K562 (cell line): ENCODE results near the gene NHLH1. TPM values are rescaled to one million over a fixed set of nuclear protein-coding genes. Genes with fewer than 3 reads are reported as not detected.

Source experiments
- ATAC-seq: fragments of 200-7000 bp; cut with Tn5 transposase; 3 replicates; pipeline ENCODE4 v1.9.1; 2020; ENCODE audit warnings: moderate library complexity
- BruUV-seq: library from RNA; stranded (reverse); fragments of 400-500 nt; replicated peaks from 2 replicates; lab custom pipeline; 2021; lab: Mats Ljungman, UMichigan
- CTCF ChIA-PET: fragments of 300-600 bp; formaldehyde crosslinking; extraction: SDS; loops from one replicate; lab custom pipeline; 2021; ENCODE audit warnings: low intra/inter-chr PET ratio; lab: Yijun Ruan, JAX
- POLR2A ChIA-PET: fragments of 300-600, 350-650 bp; sonication (Branson Sonifier 250); formaldehyde crosslinking; extraction: SDS; loops from one replicate; lab custom pipeline; 2021; ENCODE audit warnings: antibody characterized with exemption, inconsistent platforms; lab: Yijun Ruan, JAX
- DNase-seq, 4 experiments: peaks; one replicate each; pipeline versions ENCODE4 v3.0.0 to v3.0.0-alpha.2; 2011 to 2018; ENCODE audit warnings: low spot score in 3 of 4, mixed read lengths in 3 of 4; ENCODE audit errors: extremely low read depth in 1 of 4
- FAIRE-seq: peaks from 2 replicates; lab custom pipeline; 2011; peaks lifted over from hg19 to GRCh38; lab: Jason Lieb, UNC
- H2AFZ ChIP-seq: 2 replicates; pipeline ENCODE4 v1.6.0; 2011; ENCODE audit warnings: low read depth, low read length, control low read depth, inconsistent platforms
- H3K27ac ChIP-seq: fragments of 200-600 bp; 3 replicates; pipeline ENCODE4 v1.8.0; 2011; ENCODE audit warnings: low read depth, mild to moderate bottlenecking, control low read depth, inconsistent platforms, low read length, moderate library complexity, mixed read lengths; ENCODE audit errors: extremely low read depth
- H3K27me3 ChIP-seq, 2 experiments: fragments of 300-600 bp in 1 of 2; 2 replicates in 1 of 2; 3 replicates in 1 of 2; pipeline versions ENCODE4 v1.6.0 to v1.8.0; 2011; ENCODE audit warnings: inconsistent platforms in 2 of 2, low read length in 2 of 2, mild to moderate bottlenecking in 1 of 2, mixed read lengths in 1 of 2, moderate library complexity in 1 of 2; ENCODE audit not compliant: control insufficient read depth in 2 of 2, insufficient read depth in 2 of 2
- H3K36me3 ChIP-seq: fragments of 300-600 bp; 3 replicates; pipeline ENCODE4 v1.8.0; 2011; ENCODE audit warnings: mild to moderate bottlenecking, low read length, inconsistent platforms; ENCODE audit not compliant: control insufficient read depth, insufficient read depth
- H3K4me1 ChIP-seq, 2 experiments: fragments of 200-600 bp in 1 of 2; replicated peaks in 1 of 2; 2 replicates in 1 of 2; 3 replicates in 1 of 2; pipeline versions ENCODE4 v1.5.1 to v1.8.0; 2011; ENCODE audit warnings: inconsistent platforms in 2 of 2, low read length in 2 of 2, mild to moderate bottlenecking in 1 of 2, mixed read lengths in 1 of 2, moderate library complexity in 1 of 2; ENCODE audit not compliant: control insufficient read depth in 2 of 2, insufficient read depth in 2 of 2
- H3K4me2 ChIP-seq: 2 replicates; pipeline ENCODE4 v1.6.1; 2011; ENCODE audit warnings: low read length, control low read depth, inconsistent platforms, mixed read lengths; ENCODE audit not compliant: insufficient read depth
- H3K4me3 ChIP-seq: fragments of 200-600 bp; sonication (generic), shearing (Covaris generic); 2 replicates; pipeline ENCODE4 v1.5.1; 2016; ENCODE audit warnings: control low read depth, inconsistent platforms
- H3K79me2 ChIP-seq: fragments of 200-600 bp; 3 replicates; pipeline ENCODE4 v1.8.0; 2011; ENCODE audit warnings: low read length, inconsistent platforms; ENCODE audit not compliant: control insufficient read depth, insufficient read depth
- H3K9ac ChIP-seq, 2 experiments: 2 replicates each; pipeline versions ENCODE4 v1.6.0 to v1.6.1; 2011; ENCODE audit warnings: low read depth in 2 of 2, low read length in 2 of 2, control low read depth in 1 of 2, inconsistent platforms in 1 of 2, mild to moderate bottlenecking in 1 of 2, mixed read lengths in 1 of 2; ENCODE audit not compliant: insufficient read depth in 1 of 2
- H3K9me1 ChIP-seq: one replicate; pipeline ENCODE4 v1.6.0; 2011; ENCODE audit warnings: inconsistent platforms, mild to moderate bottlenecking, low read length, moderate library complexity; ENCODE audit not compliant: control insufficient read depth, insufficient read depth
- H3K9me3 ChIP-seq: replicated peaks from 2 replicates; pipeline ENCODE4 v1.5.1; 2011; ENCODE audit warnings: low read depth, low read length, inconsistent platforms; ENCODE audit not compliant: control insufficient read depth, insufficient read depth
- H4K20me1 ChIP-seq: replicated peaks from 2 replicates; pipeline ENCODE4 v1.6.1; 2011; ENCODE audit warnings: low read length, inconsistent platforms, mixed read lengths; ENCODE audit not compliant: control insufficient read depth, insufficient read depth
- ASH1L ChIP-seq: fragments of 450-650 bp; IDR thresholded peaks from 2 replicates; pipeline ENCODE4 v1.6.1; 2018; ENCODE audit warnings: borderline replicate concordance, mild to moderate bottlenecking, low read depth; ENCODE audit not compliant: partially characterized antibody
- ELF1 ChIP-seq: fragments of 200-800 bp; sonication (Bioruptor generic); IDR thresholded peaks from 2 replicates; pipeline ENCODE4 v1.6.1; 2016; ENCODE audit warnings: missing genetic modification characterization, missing compliant biosample characterization
- ETV1 ChIP-seq: fragments of 450-650 bp; conservative IDR thresholded peaks from 2 replicates; pipeline ENCODE4 v1.6.1; 2016; ENCODE audit warnings: missing genetic modification characterization, control low read depth, low read depth, missing compliant biosample characterization
- LCOR ChIP-seq: sonication (generic); formaldehyde crosslinking; IDR thresholded peaks from 2 replicates; pipeline ENCODE4 v1.8.0; 2022; ENCODE audit warnings: mild to moderate bottlenecking, missing genetic modification reagents
- POLR2A ChIP-seq: fragments of 450-650 bp; conservative IDR thresholded peaks from 2 replicates; pipeline ENCODE4 v1.6.1; 2016
- TOE1 ChIP-seq, 2 experiments: fragments of 450-650 bp in 1 of 2; sonication (generic) in 1 of 2; formaldehyde crosslinking in 1 of 2; IDR thresholded peaks; 2 replicates each; pipeline versions ENCODE4 v1.7.1 to v1.8.0; 2016 to 2022; ENCODE audit warnings: borderline replicate concordance in 2 of 2, mild to moderate bottlenecking in 2 of 2, antibody characterized with exemption in 1 of 2, inconsistent platforms in 1 of 2, low read depth in 1 of 2, missing genetic modification reagents in 1 of 2, moderate library complexity in 1 of 2
- WGBS: fragments of 100-300 bp; shearing (Covaris generic); methylation state at CpG from one replicate; pipeline ENCODE4 v1.1.6; 2016; ENCODE audit warnings: low coverage, mixed read lengths; ENCODE audit not compliant: insufficient coverage; ENCODE audit errors: missing lambda C conversion rate; 5-methylcytosine and 5-hydroxymethylcytosine counted together
- in situ Hi-C: fragments of 300-500 bp; cut with MboI; formaldehyde crosslinking; loops from 4 replicates; pipeline ENCODE4 v1.15.0; 2018; ENCODE audit warnings: inconsistent platforms, mixed read lengths
- intact Hi-C: fragments of 100-400 bp; cut with micrococcal nuclease; formaldehyde crosslinking; loops from 2 replicates; pipeline ENCODE4 v1.14.2; 2022
- polyA plus RNA-seq, 8 experiments: library from polyadenylated mRNA; depleted of rRNA in 4 of 8; stranded (reverse) in 5 of 8; unstranded in 3 of 8; fragments of >200 nt; fragmentation: Nextera tagmentation in 2 of 8; fragmentation: Illumina TruSeq in 1 of 8; extraction: Ambion mirVana in 2 of 8; extraction: Trizol in 1 of 8; gene quantifications; 2 replicates each; pipeline versions ENCODE4 v1.2.1 to v1.2.3, GENCODE V29; 2011 to 2014; ENCODE audit warnings: inconsistent platforms in 1 of 8, missing spikeins in 1 of 8
- total RNA-seq, 7 experiments: library from RNA; depleted of rRNA in 6 of 7; stranded (reverse); fragments of >200 nt in 6 of 7; fragmentation: Illumina TruSeq in 2 of 7; extraction: Trizol in 2 of 7; gene quantifications; 2 replicates each; pipeline versions ENCODE4 v1.2.1 to v1.2.3, GENCODE V29; 2011 to 2021; ENCODE audit warnings: low replicate concordance in 1 of 7
- TF ChIP-seq, protein P1 (sequence below): fragments of 450-650 bp; IDR thresholded peaks from 2 replicates; pipeline ENCODE4 v1.6.1; 2018; ENCODE audit not compliant: partially characterized antibody
- TF ChIP-seq, protein P2 (sequence below), 2 experiments: IDR thresholded peaks in 1 of 2; conservative IDR thresholded peaks in 1 of 2; 2 replicates each; pipeline ENCODE4 v1.6.1; 2016; ENCODE audit warnings: low read depth in 2 of 2, mild to moderate bottlenecking in 1 of 2, missing compliant biosample characterization in 1 of 2, missing genetic modification characterization in 1 of 2, moderate library complexity in 1 of 2
- TF ChIP-seq, protein P3 (sequence below): fragments of 450-650 bp; IDR thresholded peaks from 2 replicates; pipeline ENCODE4 v1.6.1; 2016; ENCODE audit warnings: mild to moderate bottlenecking

NHLH1 gene
- total and polyA plus RNA-seq, 9 of the 15 experiments (the other 6 are each of a cell fraction or from before 2014, with no cell fraction given): 0.09 to 1.3 (median 0.35) TPM; not detected in 1

DNA sequence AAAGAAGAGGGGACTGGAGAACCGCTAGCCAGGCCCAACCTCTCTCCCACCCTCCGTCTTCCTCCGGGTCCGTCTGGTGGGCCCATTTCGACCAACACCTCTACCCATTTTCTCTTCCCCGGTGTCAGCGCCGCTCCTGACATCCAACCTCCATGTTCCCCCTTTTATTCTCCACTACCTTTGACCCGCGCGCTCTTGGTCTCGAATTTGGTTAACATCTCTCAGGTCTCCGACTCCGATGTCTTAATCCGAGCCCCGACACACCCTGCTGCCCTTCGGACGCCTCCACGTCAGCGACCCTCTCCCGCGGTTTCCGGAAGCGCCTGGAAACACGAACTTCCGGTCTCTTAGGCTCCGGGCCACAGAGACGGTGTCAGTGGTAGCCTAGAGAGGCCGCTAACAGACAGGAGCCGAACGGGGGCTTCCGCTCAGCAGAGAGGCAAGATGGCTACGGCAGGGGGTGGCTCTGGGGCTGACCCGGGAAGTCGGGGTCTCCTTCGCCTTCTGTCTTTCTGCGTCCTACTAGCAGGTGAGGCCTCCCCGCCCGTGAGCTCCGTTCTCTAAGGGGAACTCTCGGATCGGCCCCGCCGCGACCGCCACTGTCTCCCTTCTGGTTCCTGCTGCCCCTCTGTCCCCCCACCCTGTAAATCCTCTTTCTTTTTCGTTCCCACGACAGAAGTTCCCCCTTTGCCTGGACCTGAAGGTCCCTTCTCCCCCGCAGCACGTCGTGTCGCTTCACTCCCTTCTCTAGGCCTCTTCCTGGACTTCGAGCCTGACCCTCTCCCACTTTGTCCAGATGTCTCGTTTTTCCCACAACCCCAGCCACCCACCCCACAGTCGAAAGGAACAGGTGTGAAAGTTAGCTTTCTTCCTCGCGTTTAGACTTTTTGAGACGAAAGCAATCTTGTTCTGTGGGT is 23.7 kb upstream of the NHLH1 start, which contains the start of the genes COPA and NCSTN:
Gene COPA, minus strand, starts transcription at position 298 of the 917 bp plus-strand sequence. Its CDS starts 80 bp downstream, at position 218.
Gene NCSTN, plus strand, starts transcription at position 431 of the 917 bp plus-strand sequence. Its CDS starts 14 bp downstream, at position 445.
- ChIA-PET CTCF (no interaction called here), POLR2A (interaction anchor here (0.7 to 2.9 kb wide), 7 partner anchors 8 to 231 kb away, joined by 3 to 21 read pairs (median 4); no protein-coding TSS in a partner anchor)
- in situ Hi-C loops: no loop called here
- H3K27me3 ChIP-seq: no peaks in the 10 kb centered on the region
- peak within 1 kb of the TSS; percentile 99 to 100 for H3K9ac ChIP-seq
- DNase-seq (peak; percentile 89 to 97 (median 91)), ATAC-seq (peak; percentile 97), FAIRE-seq (peak; percentile 92)
- peak within 1 kb of the TSS; percentile 96 for H3K27ac ChIP-seq
- peak within 1 kb of the TSS; percentile 96 for H2AFZ ChIP-seq
- H3K9me1 ChIP-seq: no peaks in the 10 kb centered on the region
- H3K9me3 ChIP-seq: no peaks in the 10 kb centered on the region
- H3K36me3 ChIP-seq: peaks cover 67% of the 10 kb centered on the region
- H3K4me2 ChIP-seq: peak within 1 kb of the TSS; percentile 98
- whole genome bisulfite sequencing: 1% methylated on average over 52 of the region's 58 CpGs
- BruUV-seq: no TSS peak
- H4K20me1 ChIP-seq: no peaks in the 10 kb centered on the region
- H3K4me1 ChIP-seq: peaks cover 0 to 14% of the 10 kb centered on the region in 2 experiments; a peak in 2 of 5 replicates
- peaks cover 71% of the 10 kb centered on the region for H3K79me2 ChIP-seq
- H3K4me3 ChIP-seq: peak within 1 kb of the TSS; percentile 74
- intact Hi-C loops: no loop called here
- TF ChIP-seq, protein P1, sequence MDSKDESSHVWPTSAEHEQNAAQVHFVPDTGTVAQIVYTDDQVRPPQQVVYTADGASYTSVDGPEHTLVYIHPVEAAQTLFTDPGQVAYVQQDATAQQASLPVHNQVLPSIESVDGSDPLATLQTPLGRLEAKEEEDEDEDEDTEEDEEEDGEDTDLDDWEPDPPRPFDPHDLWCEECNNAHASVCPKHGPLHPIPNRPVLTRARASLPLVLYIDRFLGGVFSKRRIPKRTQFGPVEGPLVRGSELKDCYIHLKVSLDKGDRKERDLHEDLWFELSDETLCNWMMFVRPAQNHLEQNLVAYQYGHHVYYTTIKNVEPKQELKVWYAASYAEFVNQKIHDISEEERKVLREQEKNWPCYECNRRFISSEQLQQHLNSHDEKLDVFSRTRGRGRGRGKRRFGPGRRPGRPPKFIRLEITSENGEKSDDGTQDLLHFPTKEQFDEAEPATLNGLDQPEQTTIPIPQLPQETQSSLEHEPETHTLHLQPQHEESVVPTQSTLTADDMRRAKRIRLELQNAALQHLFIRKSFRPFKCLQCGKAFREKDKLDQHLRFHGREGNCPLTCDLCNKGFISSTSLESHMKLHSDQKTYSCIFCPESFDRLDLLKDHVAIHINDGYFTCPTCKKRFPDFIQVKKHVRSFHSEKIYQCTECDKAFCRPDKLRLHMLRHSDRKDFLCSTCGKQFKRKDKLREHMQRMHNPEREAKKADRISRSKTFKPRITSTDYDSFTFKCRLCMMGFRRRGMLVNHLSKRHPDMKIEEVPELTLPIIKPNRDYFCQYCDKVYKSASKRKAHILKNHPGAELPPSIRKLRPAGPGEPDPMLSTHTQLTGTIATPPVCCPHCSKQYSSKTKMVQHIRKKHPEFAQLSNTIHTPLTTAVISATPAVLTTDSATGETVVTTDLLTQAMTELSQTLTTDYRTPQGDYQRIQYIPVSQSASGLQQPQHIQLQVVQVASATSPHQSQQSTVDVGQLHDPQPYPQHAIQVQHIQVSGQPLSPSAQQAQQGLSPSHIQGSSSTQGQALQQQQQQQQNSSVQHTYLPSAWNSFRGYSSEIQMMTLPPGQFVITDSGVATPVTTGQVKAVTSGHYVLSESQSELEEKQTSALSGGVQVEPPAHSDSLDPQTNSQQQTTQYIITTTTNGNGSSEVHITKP: peak; percentile 80
- TF ChIP-seq ASH1L (peak; percentile 44), LCOR (CRISPR knock-in tag) (peak; percentile 47), ETV1 (tag) (peak; percentile 84), POLR2A (peak; percentile 95), ELF1 (tag) (peak; percentile 96), TOE1 (IDR thresholded peaks at IDR 0.05; ENCODE audit: borderline replicate concordance) (peak; percentile 78), TOE1 (CRISPR knock-in tag; IDR thresholded peaks at IDR 0.05; ENCODE audit: borderline replicate concordance, low read depth) (no peak)
- TF ChIP-seq, protein P2, sequence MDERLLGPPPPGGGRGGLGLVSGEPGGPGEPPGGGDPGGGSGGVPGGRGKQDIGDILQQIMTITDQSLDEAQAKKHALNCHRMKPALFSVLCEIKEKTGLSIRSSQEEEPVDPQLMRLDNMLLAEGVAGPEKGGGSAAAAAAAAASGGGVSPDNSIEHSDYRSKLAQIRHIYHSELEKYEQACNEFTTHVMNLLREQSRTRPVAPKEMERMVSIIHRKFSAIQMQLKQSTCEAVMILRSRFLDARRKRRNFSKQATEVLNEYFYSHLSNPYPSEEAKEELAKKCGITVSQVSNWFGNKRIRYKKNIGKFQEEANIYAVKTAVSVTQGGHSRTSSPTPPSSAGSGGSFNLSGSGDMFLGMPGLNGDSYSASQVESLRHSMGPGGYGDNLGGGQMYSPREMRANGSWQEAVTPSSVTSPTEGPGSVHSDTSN (CRISPR knock-in tag; IDR thresholded peaks at IDR 0.05; ENCODE audit: low read depth): no peak
- TF ChIP-seq, protein P2 (tag; conservative IDR thresholded peaks at IDR 0.05; ENCODE audit: low read depth): 0 out of 2 replicates have a peak, but pooled peaks have one; percentile 20
- TF ChIP-seq, protein P3, sequence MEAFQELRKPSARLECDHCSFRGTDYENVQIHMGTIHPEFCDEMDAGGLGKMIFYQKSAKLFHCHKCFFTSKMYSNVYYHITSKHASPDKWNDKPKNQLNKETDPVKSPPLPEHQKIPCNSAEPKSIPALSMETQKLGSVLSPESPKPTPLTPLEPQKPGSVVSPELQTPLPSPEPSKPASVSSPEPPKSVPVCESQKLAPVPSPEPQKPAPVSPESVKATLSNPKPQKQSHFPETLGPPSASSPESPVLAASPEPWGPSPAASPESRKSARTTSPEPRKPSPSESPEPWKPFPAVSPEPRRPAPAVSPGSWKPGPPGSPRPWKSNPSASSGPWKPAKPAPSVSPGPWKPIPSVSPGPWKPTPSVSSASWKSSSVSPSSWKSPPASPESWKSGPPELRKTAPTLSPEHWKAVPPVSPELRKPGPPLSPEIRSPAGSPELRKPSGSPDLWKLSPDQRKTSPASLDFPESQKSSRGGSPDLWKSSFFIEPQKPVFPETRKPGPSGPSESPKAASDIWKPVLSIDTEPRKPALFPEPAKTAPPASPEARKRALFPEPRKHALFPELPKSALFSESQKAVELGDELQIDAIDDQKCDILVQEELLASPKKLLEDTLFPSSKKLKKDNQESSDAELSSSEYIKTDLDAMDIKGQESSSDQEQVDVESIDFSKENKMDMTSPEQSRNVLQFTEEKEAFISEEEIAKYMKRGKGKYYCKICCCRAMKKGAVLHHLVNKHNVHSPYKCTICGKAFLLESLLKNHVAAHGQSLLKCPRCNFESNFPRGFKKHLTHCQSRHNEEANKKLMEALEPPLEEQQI: peak; percentile 72; the same call in 1 of the 2 replicates
